GM21717 (cell line): Measurements from ENCODE around the gene RAC2.
"Not testable (repeated sequence)": the region's sequence is repeated elsewhere in the genome, so short reads cannot be mapped to it uniquely, and the experiment has no call there.

Experiments used
- ATAC-seq: cut with Tn5 transposase; IDR thresholded peaks from one replicate; pipeline ENCODE4 v1.9.1; 2021; ENCODE audit warnings: mild to moderate bottlenecking, moderate library complexity; ENCODE audit not compliant: unreplicated experiment

RAC2 gene

GRCh38 chr22:37206841-37207821 lies 36.9 kb downstream of the RAC2 start:
- no peak for ATAC-seq

GRCh38 chr22:37206118-37206840 lies 37.8 kb downstream of the RAC2 start:
- ATAC-seq, result no peak

- no peak for ATAC-seq
Measured at GRCh38 chr22:37205046-37205445, 39.0 kb downstream of the RAC2 start.

GRCh38 chr22:37204045-37204655 lies 39.9 kb downstream of the RAC2 start:
- no peak for ATAC-seq

DNA sequence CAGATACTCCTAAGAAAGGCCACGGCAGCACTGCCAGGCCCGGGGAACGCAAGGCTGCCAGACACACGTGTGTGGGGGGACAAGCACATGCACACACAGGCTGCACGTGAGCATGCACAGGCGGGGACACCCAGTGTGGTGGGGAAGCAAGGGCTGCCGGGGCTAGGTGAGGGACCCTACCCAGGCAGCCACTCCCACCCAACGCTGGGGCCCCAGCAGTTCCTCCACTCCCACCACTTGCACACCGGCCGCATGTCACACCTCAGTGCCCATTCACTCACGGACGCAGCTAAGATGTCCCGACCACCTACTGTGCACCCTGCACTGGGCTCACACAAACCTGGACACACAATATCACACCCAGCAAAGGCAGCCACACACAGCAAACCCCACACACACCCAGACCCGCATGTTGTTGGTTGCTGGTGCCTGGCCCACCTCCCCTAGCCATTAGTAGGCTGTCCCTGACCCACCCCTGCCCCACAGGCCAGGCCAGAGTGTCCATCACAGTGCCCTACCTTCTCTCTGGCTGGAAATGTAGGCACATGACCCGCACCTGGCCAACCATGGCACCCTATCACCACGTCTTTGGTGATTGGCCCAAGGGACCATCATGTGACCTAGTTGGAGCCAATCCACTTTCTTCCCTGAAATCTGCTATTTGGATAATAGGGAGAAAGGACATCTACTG lies 40.6 kb downstream of the RAC2 start:
- no peak for ATAC-seq

DNA sequence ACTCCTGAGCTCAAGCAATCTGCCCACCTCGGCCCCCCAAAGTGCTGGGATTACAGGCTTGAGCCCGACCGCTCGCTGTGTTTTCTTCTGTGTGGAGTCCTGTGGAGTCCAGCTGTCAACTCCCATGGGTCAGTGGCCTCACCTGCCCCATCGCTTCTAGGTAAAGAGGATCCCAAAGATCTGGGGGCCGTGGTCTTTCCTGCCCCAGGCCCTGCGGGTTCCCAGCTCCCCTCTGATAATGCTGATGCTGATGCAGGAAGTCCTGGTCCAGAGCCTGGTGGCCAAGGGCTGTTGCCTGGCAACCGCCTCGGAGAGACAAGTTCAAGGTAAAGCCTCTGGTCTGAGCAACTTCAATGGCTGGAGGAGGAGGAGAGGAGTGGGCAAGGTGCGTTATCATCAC lies 41.4 kb downstream of the RAC2 start:
- ATAC-seq, result no peak

DNA sequence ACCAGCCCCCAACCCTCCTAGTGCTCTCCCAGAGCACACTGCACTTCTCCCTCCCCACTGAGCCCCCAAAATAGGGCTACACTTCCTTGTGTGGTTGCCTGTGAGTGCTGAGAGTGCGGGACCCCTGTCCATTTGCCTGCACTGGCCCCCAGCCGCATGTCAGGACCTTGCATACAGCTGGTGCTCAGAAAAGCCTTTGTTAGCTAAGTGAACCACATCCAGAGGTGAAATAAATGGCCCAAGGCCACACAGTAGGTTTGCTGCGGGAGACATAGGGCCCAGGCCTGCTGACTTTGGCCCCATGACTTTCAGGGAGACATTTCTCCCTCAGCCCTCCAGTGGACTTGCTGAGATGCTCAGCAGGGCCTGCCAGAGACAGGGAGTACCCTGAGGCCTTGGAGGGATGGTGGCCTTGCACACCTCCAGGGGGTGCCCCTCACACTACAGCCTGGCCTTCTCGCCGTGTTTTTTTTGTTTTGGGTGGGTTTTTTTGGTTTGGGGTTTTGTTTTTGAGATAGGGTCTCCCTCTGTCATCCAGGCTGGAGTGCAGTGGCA lies 42.0 kb downstream of the RAC2 start:
- ATAC-seq, result no peak

DNA sequence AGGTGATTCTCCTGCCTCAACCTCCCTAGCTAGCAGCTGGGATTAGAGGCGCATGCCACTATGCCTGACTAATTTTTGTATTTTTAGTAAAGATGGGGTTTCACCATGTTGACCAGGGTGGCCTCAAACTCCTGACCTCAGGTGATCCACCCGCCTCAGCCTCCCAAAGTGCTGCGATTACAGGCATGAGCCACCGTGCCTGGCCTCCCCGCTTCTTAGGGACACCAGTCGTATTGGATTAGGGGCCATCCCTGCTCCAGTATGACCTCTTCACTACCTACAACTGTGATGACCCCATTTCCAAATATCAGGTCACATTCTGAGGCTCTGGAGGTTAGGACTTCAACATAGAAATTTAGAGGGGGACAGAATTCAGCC lies 42.6 kb downstream of the RAC2 start:
- ATAC-seq, result not testable (repeated sequence)

DNA sequence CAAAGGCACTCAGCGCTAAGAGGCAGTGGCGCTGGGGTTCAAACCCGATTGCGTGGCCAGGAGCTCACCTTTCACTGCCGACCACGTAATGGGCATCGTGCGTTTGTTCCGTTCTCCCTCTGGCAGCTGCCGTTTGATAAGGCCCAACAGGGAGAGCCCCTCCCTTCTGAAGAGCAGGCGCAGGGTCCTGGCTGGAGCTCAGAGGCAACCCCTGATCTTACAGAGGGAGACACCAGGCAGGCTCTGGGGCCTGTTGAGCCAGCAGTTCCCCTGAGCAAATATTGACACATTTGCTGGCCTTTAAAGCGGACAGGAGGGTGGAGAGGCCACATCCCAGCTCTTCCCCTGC lies 44.3 kb downstream of the RAC2 start:
- no peak for ATAC-seq

DNA sequence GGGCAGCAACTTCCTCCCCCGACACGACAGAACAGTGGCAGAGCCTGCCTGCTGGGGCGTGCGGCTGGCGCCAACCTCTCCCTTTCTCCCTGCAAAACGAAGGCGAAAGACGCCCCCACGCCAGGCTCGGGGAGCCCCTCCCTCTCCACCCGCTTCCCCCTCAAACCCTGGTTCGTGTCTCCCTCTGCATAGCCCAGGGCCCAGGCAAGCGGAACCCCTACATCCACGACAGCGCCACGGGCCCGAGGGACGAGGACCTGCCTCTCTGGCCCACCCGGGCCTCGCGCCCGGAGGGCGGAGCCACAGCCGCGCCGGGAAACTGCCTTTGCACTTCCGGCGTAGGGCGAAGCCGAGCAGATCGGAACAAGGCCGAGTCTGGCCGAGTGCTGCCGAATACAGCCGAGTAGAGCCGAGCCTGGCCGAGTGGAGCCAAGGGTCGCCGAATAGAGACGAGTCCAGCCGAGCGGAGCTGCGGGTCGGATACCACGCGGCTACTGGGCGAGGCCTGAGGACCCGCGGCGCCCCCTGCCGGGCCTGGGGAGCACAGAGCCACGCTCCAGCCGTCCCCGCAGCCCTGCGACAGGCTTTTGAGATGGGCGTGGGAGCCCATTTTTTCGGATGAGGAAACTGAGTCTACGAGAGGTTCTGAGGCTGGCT lies 44.8 kb downstream of the RAC2 start:
- ATAC-seq, result peak; percentile 79

- ATAC-seq, result peak; percentile 12
Measured at GRCh38 chr22:37198258-37199102, 45.6 kb downstream of the RAC2 start.

GRCh38 chr22:37197451-37198257 lies 46.4 kb downstream of the RAC2 start:
- no peak for ATAC-seq

DNA sequence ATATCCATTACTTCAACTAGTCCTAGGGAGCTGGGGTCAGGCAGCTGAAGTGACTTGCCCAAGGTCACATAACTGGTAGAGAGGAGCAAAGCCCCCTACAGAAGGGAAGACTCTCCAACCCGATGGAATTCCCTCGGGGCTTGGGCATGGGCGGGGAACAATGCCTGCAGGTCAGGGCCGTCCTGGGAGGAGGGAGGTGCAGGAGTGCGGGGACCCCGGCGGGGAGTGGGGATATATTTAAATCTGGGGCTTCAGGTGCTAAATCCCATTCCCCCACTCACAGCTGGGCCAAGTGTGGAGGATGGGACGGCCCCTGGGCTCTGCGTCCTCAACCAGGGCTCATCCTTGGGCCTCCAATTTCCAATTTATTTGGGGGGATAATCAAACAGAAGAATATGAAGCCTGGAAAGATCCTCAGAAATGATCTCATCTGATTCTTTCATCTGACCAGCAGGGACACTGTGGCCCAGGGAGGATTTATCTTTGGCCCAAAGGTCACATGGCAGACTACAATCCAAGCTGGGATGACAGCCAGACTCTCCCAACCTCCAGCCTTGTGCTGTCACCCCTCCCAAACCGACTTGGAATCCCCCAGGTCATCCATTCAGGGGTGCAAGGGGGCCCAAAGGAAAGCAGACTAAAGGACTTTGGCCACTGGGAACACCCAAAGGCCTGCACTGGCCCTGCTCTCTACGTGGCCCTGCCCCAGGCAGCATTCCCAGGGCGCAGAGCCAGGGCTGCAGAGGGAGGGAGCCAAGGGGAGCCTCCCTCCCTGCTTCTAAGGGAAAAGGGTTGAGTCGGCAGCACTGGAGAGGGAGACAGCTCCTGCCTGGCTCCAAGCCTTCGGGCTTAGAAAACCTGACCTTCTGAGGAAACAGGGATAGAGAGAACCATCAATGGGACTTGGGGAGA lies 47.3 kb downstream of the RAC2 start:
- ATAC-seq, result no peak

DNA sequence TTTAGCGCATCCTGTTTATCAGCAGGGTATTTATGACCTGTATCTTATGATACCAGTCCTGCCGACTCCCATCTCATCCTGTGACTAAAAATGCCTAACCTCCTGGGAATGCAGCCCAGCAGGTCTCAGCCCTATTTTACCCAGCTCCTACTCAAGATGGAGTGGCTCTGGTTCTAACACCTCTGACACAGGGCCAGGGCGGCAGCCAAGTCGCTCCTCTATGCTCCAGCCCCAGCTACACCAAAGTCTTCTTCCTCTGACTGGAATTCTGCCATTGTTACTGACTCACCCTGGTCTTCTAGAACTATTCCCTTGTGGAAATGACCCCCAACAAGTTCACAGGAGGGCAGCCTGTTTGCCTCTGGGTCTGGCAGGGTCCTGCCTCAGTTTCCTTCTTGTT lies 48.1 kb downstream of the RAC2 start:
- no peak for ATAC-seq

- no peak for ATAC-seq
Measured at GRCh38 chr22:37194750-37195149, 49.3 kb downstream of the RAC2 start.

- ATAC-seq, result no peak
Measured at GRCh38 chr22:37193629-37194191, 50.4 kb downstream of the RAC2 start.

- ATAC-seq, result no peak
Measured at GRCh38 chr22:37192741-37193140, 51.3 kb downstream of the RAC2 start.
